T-helper 1 cell treated with Interleukin-12 subunit alpha and Interleukin-12 subunit beta and Interleukin-4 antibody, amounts not matched to agents 30 μg/mL and 1 μg/mL, for 36 hours (primary cell): ENCODE data around the gene CSRP3.

Source experiments
- H3K27ac Mint-ChIP-seq: one replicate; pipeline ENCODE4 v1.8.0; 2021; ENCODE audit warnings: mild to moderate bottlenecking, mixed read lengths
- H3K27me3 Mint-ChIP-seq: one replicate; pipeline ENCODE4 v1.8.0; 2021; ENCODE audit warnings: low read depth, mixed read lengths
- H3K36me3 Mint-ChIP-seq: one replicate; pipeline ENCODE4 v1.8.0; 2021; ENCODE audit warnings: low read depth, mixed read lengths
- H3K4me1 Mint-ChIP-seq: one replicate; pipeline ENCODE4 v1.8.0; 2021; ENCODE audit warnings: low read depth, mixed read lengths
- H3K4me3 Mint-ChIP-seq: one replicate; pipeline ENCODE4 v1.8.0; 2021; ENCODE audit warnings: mild to moderate bottlenecking, moderate library complexity, mixed read lengths
- H3K9me3 Mint-ChIP-seq: one replicate; pipeline ENCODE4 v1.8.0; 2021; ENCODE audit warnings: mixed read lengths

CSRP3 gene

GRCh38 chr11:19209617-19210370 lies 8.0 kb upstream of the CSRP3 start:
- H3K4me3 Mint-ChIP-seq, result no peak overlapping the region

GRCh38 chr11:19208959-19209546 lies 7.3 kb upstream of the CSRP3 start:
- H3K27me3 Mint-ChIP-seq, result peaks cover 30% of the 10 kb centered on the region
- H3K36me3 Mint-ChIP-seq, result no peaks in the 10 kb centered on the region
- H3K4me1 Mint-ChIP-seq, result no peaks in the 10 kb centered on the region
- no peak overlapping the region for H3K27ac Mint-ChIP-seq
- no peak overlapping the region for H3K4me3 Mint-ChIP-seq
- no peaks in the 10 kb centered on the region for H3K9me3 Mint-ChIP-seq

More at GRCh38 chr11:19209617-19210370, 8.0 kb upstream of the CSRP3 start:
- Mint-ChIP-seq H3K27ac (no peak overlapping the region), H3K36me3 (no peaks in the 10 kb centered on the region), H3K9me3 (no peaks in the 10 kb centered on the region), H3K4me1 (no peaks in the 10 kb centered on the region), H3K27me3 (peaks cover 30% of the 10 kb centered on the region)

GRCh38 chr11:19208181-19208580 lies 6.4 kb upstream of the CSRP3 start:
- H3K4me1 Mint-ChIP-seq, result no peaks in the 10 kb centered on the region
- H3K27ac Mint-ChIP-seq, result no peak overlapping the region
- no peaks in the 10 kb centered on the region for H3K9me3 Mint-ChIP-seq
- no peak overlapping the region for H3K4me3 Mint-ChIP-seq
- no peaks in the 10 kb centered on the region for H3K36me3 Mint-ChIP-seq
- H3K27me3 Mint-ChIP-seq, result peaks cover 22% of the 10 kb centered on the region

- H3K27ac Mint-ChIP-seq, result no peak overlapping the region
- no peaks in the 10 kb centered on the region for H3K36me3 Mint-ChIP-seq
- H3K27me3 Mint-ChIP-seq, result peaks cover 14% of the 10 kb centered on the region
- no peak overlapping the region for H3K4me3 Mint-ChIP-seq
- H3K4me1 Mint-ChIP-seq, result no peaks in the 10 kb centered on the region
- H3K9me3 Mint-ChIP-seq, result no peaks in the 10 kb centered on the region
Observed at GRCh38 chr11:19204836-19205235, 3.1 kb upstream of the CSRP3 start.

GRCh38 chr11:19200410-19201201 lies 1.2 kb downstream of the CSRP3 start:
- Mint-ChIP-seq H3K27ac (no peak overlapping the region), H3K9me3 (no peaks in the 10 kb centered on the region), H3K4me1 (no peaks in the 10 kb centered on the region)

GRCh38 chr11:19199771-19200170 lies 2.0 kb downstream of the CSRP3 start:
- peaks cover 3% of the 10 kb centered on the region for H3K27me3 Mint-ChIP-seq
- no peaks in the 10 kb centered on the region for H3K4me1 Mint-ChIP-seq
- H3K36me3 Mint-ChIP-seq, result no peaks in the 10 kb centered on the region
- H3K9me3 Mint-ChIP-seq, result no peaks in the 10 kb centered on the region
- no peak overlapping the region for H3K4me3 Mint-ChIP-seq
- H3K27ac Mint-ChIP-seq, result no peak overlapping the region

More at GRCh38 chr11:19200410-19201201, 1.2 kb downstream of the CSRP3 start:
- Mint-ChIP-seq H3K4me3 (no peak overlapping the region), H3K36me3 (no peaks in the 10 kb centered on the region), H3K27me3 (peaks cover 3% of the 10 kb centered on the region)

GRCh38 chr11:19199048-19199447 lies 2.7 kb downstream of the CSRP3 start:
- peaks cover 3% of the 10 kb centered on the region for H3K27me3 Mint-ChIP-seq
- no peaks in the 10 kb centered on the region for H3K36me3 Mint-ChIP-seq
- H3K9me3 Mint-ChIP-seq, result no peaks in the 10 kb centered on the region
- H3K4me3 Mint-ChIP-seq, result no peak overlapping the region
- no peak overlapping the region for H3K27ac Mint-ChIP-seq
- H3K4me1 Mint-ChIP-seq, result no peaks in the 10 kb centered on the region

- no peaks in the 10 kb centered on the region for H3K36me3 Mint-ChIP-seq
- no peak overlapping the region for H3K27ac Mint-ChIP-seq
- no peaks in the 10 kb centered on the region for H3K4me1 Mint-ChIP-seq
- H3K9me3 Mint-ChIP-seq, result no peaks in the 10 kb centered on the region
- H3K27me3 Mint-ChIP-seq, result peaks cover 3% of the 10 kb centered on the region
- H3K4me3 Mint-ChIP-seq, result no peak overlapping the region
Observed at GRCh38 chr11:19196432-19196831, 5.4 kb downstream of the CSRP3 start.

GRCh38 chr11:19194620-19195308 lies 7.0 kb downstream of the CSRP3 start:
- H3K27ac Mint-ChIP-seq, result no peak overlapping the region
- H3K4me3 Mint-ChIP-seq, result no peak overlapping the region
- peaks cover 3% of the 10 kb centered on the region for H3K27me3 Mint-ChIP-seq
- H3K9me3 Mint-ChIP-seq, result no peaks in the 10 kb centered on the region
- H3K4me1 Mint-ChIP-seq, result no peaks in the 10 kb centered on the region
- no peaks in the 10 kb centered on the region for H3K36me3 Mint-ChIP-seq

GRCh38 chr11:19193916-19194315 lies 7.9 kb downstream of the CSRP3 start:
- H3K4me3 Mint-ChIP-seq, result no peak overlapping the region
- H3K9me3 Mint-ChIP-seq, result no peaks in the 10 kb centered on the region
- H3K27me3 Mint-ChIP-seq, result peaks cover 3% of the 10 kb centered on the region
- H3K27ac Mint-ChIP-seq, result no peak overlapping the region
- no peaks in the 10 kb centered on the region for H3K36me3 Mint-ChIP-seq
- no peaks in the 10 kb centered on the region for H3K4me1 Mint-ChIP-seq

- Mint-ChIP-seq H3K36me3 (no peaks in the 10 kb centered on the region), H3K9me3 (no peaks in the 10 kb centered on the region), H3K4me1 (no peaks in the 10 kb centered on the region), H3K27me3 (no peaks in the 10 kb centered on the region), H3K4me3 (no peak overlapping the region), H3K27ac (no peak overlapping the region)
Observed at GRCh38 chr11:19191530-19192169, 10.1 kb downstream of the CSRP3 start.

- H3K4me1 Mint-ChIP-seq, result no peaks in the 10 kb centered on the region
- H3K4me3 Mint-ChIP-seq, result no peak overlapping the region
- no peaks in the 10 kb centered on the region for H3K36me3 Mint-ChIP-seq
- H3K9me3 Mint-ChIP-seq, result no peaks in the 10 kb centered on the region
- no peak overlapping the region for H3K27ac Mint-ChIP-seq
- no peaks in the 10 kb centered on the region for H3K27me3 Mint-ChIP-seq
Observed at GRCh38 chr11:19187833-19188258, 13.9 kb downstream of the CSRP3 start.

GRCh38 chr11:19187114-19187832 lies 14.5 kb downstream of the CSRP3 start:
- Mint-ChIP-seq H3K4me1 (no peaks in the 10 kb centered on the region), H3K4me3 (no peak overlapping the region), H3K27ac (no peak overlapping the region), H3K36me3 (no peaks in the 10 kb centered on the region), H3K9me3 (no peaks in the 10 kb centered on the region), H3K27me3 (no peaks in the 10 kb centered on the region)
